Measurements from ENCODE around the gene CREB5.

- TF ChIP-seq CTCF (IDR thresholded peaks at IDR 0.05; ENCODE audit: extremely low read depth in 1 of 2, insufficient read depth in 1 of 2, low read depth in 1 of 2, low read length in 2 of 2) (no peak), POLR2A (IDR thresholded peaks at IDR 0.05; ENCODE audit: low read depth, low read length) (no peak), EZH2 (IDR thresholded peaks at IDR 0.05; ENCODE audit: borderline replicate concordance, low read depth, low read length, severe bottlenecking) (no peak), POLR2AphosphoS5 (IDR thresholded peaks at IDR 0.05; ENCODE audit: insufficient read depth, low read depth, low read length) (no peak), GATA2 (IDR thresholded peaks at IDR 0.05; ENCODE audit: insufficient read depth, insufficient read length, low read depth, low read length) (no peak), MAX (IDR thresholded peaks at IDR 0.05; ENCODE audit: insufficient read depth, insufficient read length) (no peak), FOS (IDR thresholded peaks at IDR 0.05; ENCODE audit: borderline replicate concordance, insufficient read depth, low read length) (no peak), JUN (IDR thresholded peaks at IDR 0.05; ENCODE audit: borderline replicate concordance, insufficient read depth, insufficient read length, low read depth) (no peak)
These were observed 438.4 kb downstream of the CREB5 start for GRCh38 chr7:28850699-28851098.

Data from endothelial cell of umbilical vein (primary cell).